Stimulated activated CD4-positive, alpha-beta T cell treated with anti-CD3 and anti-CD28 coated beads, Interleukin-15, amount 100 ng/mL, for 24 hours (primary cell): ENCODE data around the gene OR52E8.

ENCODE experiments used
- DNase-seq: peaks from one replicate; pipeline ENCODE4 v3.0.0-alpha.2; 2020

The OR52E8 gene

GRCh38 chr11:5857590-5857989 lies at the start of gene OR52E8:
Gene OR52E8, minus strand, starts transcription at chr11:5857690. Its CDS starts 0 bp downstream, at chr11:5857690.
- no peak for DNase-seq

GRCh38 chr11:5899534-5899933 lies 42.0 kb upstream of the OR52E8 start:
- no peak for DNase-seq

DNA sequence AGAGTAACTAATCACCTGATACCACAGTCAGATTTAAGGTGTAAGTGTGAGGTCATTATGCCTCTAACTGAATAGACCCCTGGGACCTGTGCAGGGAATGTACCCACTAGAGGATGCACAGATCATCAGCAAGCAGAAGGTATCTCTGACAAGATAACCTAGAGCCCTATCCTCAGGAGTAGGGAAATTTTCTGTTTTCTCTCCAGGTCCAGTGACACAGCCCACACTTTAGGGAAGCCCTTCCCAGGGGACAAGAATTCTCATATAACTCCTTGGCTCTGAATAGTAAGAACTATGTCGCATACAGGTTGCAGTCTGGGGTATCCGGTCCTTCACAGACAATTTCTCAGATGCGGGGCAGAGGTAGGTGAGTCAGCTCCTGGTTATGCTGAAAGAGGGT lies 35.4 kb upstream of the OR52E8 start, which contains the start of gene OR52E5:
Gene OR52E5, plus strand, starts transcription at position 301 of the 400 bp plus-strand sequence. CDS start 7,569 bp downstream, outside the sequence.
- no peak for DNase-seq

- no peak for DNase-seq
Observed at GRCh38 chr11:5891216-5891800, 33.8 kb upstream of the OR52E8 start.

- no peak for DNase-seq
Observed at GRCh38 chr11:5887661-5888060, 30.2 kb upstream of the OR52E8 start.

DNA sequence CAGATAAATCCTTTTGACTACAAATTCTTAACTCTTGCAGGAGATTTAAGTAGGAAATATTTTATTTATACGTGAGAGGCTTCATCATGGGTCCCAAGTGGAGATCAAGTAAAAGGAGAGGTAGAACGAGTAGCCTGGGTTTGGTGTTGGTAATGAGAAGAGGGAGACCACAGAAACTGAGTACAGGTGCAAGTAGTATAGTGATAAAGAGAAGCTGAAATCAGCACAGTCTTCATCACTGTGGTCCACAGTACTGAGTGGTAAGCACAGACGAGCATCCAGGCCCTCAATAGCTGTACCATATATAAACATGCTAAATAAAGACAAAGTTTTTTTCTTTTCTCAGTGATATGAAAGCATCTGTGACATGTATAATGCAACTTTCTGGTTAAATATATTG lies 29.7 kb upstream of the OR52E8 start:
- no peak for DNase-seq

GRCh38 chr11:5881756-5882155 lies 24.3 kb upstream of the OR52E8 start:
- no peak for DNase-seq

DNA sequence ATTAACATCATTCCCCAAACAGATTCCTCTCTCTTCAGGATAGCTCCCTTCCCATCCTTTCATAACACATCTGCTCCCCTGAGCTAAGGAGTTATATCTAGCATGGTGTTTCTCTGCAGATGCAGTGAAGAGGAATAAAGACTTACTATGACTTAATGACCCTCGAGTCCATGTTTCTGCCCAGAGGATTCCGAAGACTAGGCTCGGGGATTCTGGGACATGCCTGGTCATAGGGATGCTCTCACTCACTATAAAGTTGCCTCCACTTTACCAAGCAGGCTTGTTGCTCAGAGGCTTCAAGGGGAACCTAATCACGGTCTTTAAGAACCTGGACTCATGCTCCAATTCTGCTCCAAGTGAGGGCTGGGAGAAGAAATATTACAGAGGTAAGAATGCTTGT lies 22.8 kb upstream of the OR52E8 start, which contains the start of gene OR52E4:
Gene OR52E4, plus strand, starts transcription at position 301 of the 400 bp plus-strand sequence. CDS start 3,664 bp downstream, outside the sequence.
- DNase-seq: no peak

- no peak for DNase-seq
Observed at GRCh38 chr11:5878564-5878963, 21.1 kb upstream of the OR52E8 start.

GRCh38 chr11:5865826-5866225 lies 8.3 kb upstream of the OR52E8 start:
- no peak for DNase-seq

DNA sequence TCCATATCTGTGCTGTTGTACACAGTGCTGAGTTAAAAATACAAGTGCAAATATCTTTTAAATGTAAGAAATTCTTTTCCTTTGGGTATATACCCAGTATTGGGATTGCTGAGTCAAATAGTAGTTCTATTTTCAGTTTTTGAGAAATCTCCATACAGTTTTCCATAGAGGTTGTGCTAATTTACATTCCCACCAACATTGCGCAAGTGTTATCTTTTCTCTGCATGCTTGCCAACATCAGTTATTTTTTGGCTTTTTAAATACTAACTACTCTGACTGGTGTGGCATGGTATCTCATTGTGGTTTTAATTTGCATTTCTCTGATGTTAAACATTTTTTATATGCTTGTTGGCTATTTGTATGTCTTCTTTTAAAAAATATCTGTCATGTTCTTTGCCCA lies 6.5 kb downstream of the OR52E8 start:
- DNase-seq: no peak

- no peak for DNase-seq
Observed at GRCh38 chr11:5847711-5848110, 9.8 kb downstream of the OR52E8 start.

GRCh38 chr11:5846701-5847100 lies 10.8 kb downstream of the OR52E8 start:
- DNase-seq: no peak

- no peak for DNase-seq
Observed at GRCh38 chr11:5841797-5842196, 15.7 kb downstream of the OR52E8 start, which contains the start of gene OR52E6. Gene OR52E6, minus strand, starts transcription at chr11:5841897. Its CDS starts 0 bp downstream, at chr11:5841897.

GRCh38 chr11:5837695-5838094 lies 19.8 kb downstream of the OR52E8 start:
- DNase-seq: no peak

DNA sequence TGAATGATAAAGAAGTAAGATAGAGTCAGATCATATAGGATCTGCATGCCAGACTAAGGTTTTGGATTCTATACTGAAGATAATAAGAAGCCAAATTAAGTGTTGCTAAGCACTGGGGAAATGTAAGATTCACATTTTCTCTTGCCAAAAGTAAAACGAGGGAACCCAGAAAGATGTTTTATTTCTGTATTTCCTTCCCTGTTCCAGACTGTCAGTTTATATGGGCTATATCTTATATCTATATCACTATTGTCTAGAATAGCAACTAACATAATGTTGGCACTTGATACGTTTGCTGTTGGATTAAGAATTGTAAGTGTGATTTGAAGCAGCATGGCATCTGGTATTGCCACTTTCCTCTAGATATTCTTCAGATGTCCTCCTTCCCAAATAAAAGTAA lies 24.0 kb downstream of the OR52E8 start:
- DNase-seq: no peak

GRCh38 chr11:5831196-5831829 lies 26.2 kb downstream of the OR52E8 start:
- no peak for DNase-seq

DNA sequence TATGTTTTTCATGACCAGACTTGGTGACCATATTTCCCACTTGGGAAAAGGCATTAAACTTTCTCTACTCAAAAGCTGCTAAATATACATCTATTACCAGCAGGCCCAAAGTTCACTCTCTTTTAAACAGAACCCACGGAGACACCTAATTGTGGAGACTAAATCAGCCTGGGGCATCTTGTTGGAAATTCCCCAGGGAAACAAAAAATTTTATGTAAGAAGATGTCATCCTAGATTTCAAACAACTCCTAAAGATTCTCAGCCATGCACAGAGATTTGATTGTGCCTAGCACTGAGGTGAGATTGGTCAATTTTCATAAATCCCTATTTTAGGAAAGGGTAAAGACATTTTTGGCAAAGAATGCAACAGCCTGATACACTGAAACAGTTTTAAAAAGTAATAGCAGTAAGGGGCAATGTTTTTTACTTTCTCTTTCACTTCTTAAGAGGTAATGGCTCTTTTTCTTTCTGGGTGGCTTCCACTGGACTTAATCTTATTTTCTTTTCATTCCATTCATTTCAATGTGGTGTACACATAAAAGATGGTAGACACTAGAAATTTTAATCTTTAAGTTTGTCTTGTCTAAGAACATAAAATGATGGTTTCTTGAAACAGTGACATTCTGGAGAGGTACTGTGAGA lies 39.1 kb downstream of the OR52E8 start:
- no peak for DNase-seq

DNA sequence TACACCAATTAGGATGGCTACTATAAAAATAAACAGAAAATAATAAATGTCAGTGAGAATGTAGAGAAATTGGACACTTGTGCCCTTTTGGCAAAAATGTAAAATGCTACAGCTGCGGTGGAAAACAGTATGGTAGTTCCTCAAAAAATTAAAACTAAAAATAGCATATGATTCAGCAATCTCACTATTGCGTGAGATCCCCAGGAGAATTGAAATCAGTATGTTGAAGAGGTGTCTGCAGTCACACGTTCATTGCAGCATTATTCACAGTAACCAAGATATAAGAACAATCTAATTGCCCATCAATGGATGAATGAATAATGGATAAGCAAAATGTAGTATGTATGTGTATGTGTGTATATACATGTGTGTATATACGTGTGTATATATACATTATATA lies 42.0 kb downstream of the OR52E8 start:
- no peak for DNase-seq

- DNase-seq: no peak
Observed at GRCh38 chr11:5809905-5810795, 47.3 kb downstream of the OR52E8 start.

DNA sequence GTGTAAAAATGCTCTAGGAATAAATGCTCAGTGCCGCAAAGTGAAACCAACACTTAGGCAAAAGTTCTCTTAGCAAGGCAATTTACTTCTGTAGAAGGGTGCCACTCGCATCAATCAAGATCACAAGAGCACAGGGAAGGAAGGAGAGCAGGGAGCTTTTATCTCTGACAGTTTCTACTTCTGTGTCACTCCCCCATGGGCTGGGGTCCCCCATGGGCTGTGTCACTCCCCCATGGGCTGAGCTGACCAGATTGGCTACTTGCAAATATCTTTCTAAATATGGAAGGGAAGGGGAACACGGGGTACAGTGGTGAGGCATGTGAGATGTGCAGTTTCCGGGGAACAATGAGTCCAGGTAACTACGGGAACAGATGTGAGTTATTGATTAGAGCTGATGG lies 48.4 kb downstream of the OR52E8 start:
- no peak for DNase-seq

DNA sequence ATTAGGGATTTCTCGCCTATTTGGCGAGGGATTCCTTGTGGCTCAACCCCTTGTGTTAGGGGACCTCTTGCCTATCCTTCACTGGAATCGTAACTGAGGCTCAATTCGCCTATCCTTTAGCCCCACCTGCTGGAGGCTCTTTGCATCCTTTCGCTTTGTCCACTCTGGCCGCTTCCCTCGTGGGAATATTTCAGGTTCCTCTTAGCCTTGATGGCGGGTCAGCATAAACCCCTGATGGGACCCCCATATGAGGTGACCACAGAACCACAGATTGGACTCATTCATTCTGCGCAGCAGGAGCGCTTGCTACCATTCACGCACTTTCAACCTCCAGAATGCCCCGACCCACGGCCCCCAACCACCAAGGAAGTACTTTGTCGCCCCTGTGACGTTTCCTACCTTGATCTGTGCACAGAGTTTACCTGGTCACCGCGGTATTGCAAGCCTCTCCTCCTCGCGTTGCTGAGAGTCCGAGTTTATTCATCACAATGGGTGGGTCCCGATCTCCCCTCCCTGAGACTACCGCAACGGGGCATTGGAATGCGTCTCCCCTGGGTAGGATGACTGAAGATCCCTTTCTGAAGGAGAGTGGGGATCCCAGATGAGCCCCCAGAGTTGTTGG lies 48.9 kb downstream of the OR52E8 start, which contains the start of gene OR52N2:
Gene OR52N2, plus strand, starts transcription at position 425 of the 622 bp plus-strand sequence. CDS start 11,412 bp downstream, outside the sequence.
- peak; percentile 77 for DNase-seq
